ENCODE measurements around the gene GIMAP1. TPM values are rescaled to one million over a fixed set of nuclear protein-coding genes. Genes with fewer than 3 reads are reported as not detected.

Gene GIMAP1
- total and polyA plus RNA-seq, 2 of the 8 experiments (the other 6 are each of a cell fraction or from before 2014, with no cell fraction given) = not detected

DNA sequence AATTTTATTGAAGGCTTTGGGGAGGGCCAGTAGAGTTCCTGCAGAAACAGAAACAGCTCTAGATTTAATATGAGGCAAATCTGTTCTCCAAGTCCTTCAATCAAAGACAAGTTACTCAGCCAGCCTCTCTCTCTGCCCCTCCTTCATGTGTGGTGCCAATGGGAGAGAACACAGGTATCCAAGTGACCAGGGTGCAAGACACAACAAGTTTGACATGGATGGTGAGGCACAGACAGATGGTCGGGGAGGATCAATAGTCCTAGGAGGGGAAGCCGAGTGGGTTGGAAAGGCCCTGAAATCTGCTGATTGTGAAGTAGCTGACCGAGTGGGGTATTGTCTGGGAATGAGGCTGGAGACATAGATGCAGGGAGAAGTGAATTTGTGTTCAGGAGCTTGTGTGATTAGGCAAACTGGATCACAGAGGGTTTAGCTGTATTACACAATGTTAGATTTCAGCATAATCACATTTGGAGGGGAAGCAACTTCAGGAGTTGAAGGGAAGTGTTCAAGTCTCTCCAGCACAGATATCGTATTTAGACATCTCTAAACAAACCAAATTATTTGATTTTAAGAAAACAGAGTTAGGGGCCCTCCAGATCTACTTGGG, 1.5 kb downstream of the GIMAP1 start:
- Histone ChIP-seq H3K4me3 (ENCODE audit: extremely low read depth in 1 of 4, insufficient read depth in 2 of 4, low read depth in 3 of 4, low read length in 4 of 4) (no peak overlapping the region), H4K20me1 (replicated peaks in 1 of 2; ENCODE audit: control insufficient read depth in 1 of 2, insufficient read depth in 2 of 2, low read length in 2 of 2) (no peaks in the 10 kb centered on the region), H4K5ac (ENCODE audit: insufficient read length, low read depth, low read length) (no peak overlapping the region), H4K91ac (replicated peaks; ENCODE audit: insufficient read length, low read length) (no peak overlapping the region), H4K8ac (ENCODE audit: extremely low read depth, insufficient read depth, low read length) (no peak overlapping the region), H3K18ac (ENCODE audit: extremely low read depth, low read length) (no peak overlapping the region), H3K36me3 (ENCODE audit: control insufficient read depth in 2 of 4, insufficient read depth in 4 of 4, low read length in 3 of 4) (no peaks in the 10 kb centered on the region), H3K14ac (ENCODE audit: insufficient read length) (no peak overlapping the region), H3K27me3 (replicated peaks in 1 of 4; ENCODE audit: control insufficient read depth in 3 of 4, extremely low read depth in 1 of 4, insufficient read depth in 3 of 4, low read length in 3 of 4) (peaks cover 0 to 8% (median 5%) of the 10 kb centered on the region in 4 experiments; a peak in 5 of 7 replicates), H3K4ac (replicated peaks; ENCODE audit: insufficient read length, low read depth, low read length) (no peak overlapping the region), H3K79me1 (ENCODE audit: low read depth, low read length) (no peaks in the 10 kb centered on the region), H3K23me2 (ENCODE audit: low read depth, low read length) (no peaks in the 10 kb centered on the region), H3K27ac (ENCODE audit: low read depth, low read length) (no peak overlapping the region), H2AK5ac (ENCODE audit: low read depth, low read length) (no peak overlapping the region), H3K9ac (replicated peaks in 1 of 4; ENCODE audit: extremely low read depth in 1 of 4, low read depth in 3 of 4, low read length in 3 of 4) (no peak overlapping the region), H3K56ac (replicated peaks; ENCODE audit: insufficient read length, low read depth, low read length) (no peak overlapping the region), H2BK5ac (ENCODE audit: low read depth, low read length) (no peak overlapping the region), H3K23ac (ENCODE audit: insufficient read length) (no peak overlapping the region), H3K4me1 (replicated peaks in 1 of 4; ENCODE audit: control insufficient read depth in 3 of 4, insufficient read depth in 4 of 4, low read length in 3 of 4) (no peaks in the 10 kb centered on the region), H2BK20ac (ENCODE audit: low read length) (no peak overlapping the region), H3K79me2 (ENCODE audit: control insufficient read depth in 1 of 2, insufficient read depth in 2 of 2, low read length in 2 of 2) (no peaks in the 10 kb centered on the region), H2BK120ac (replicated peaks; ENCODE audit: low read depth, low read length) (no peak overlapping the region), H2BK15ac (ENCODE audit: low read length) (no peak overlapping the region), H3K4me2 (ENCODE audit: insufficient read depth in 1 of 2, low read depth in 2 of 2, low read length in 2 of 2) (no peak overlapping the region), H2AFZ (ENCODE audit: low read length) (no peak overlapping the region), H2BK12ac (ENCODE audit: low read depth, low read length) (no peak overlapping the region), H3K9me3 (ENCODE audit: insufficient read depth in 2 of 2, low read depth in 1 of 2, low read length in 1 of 2) (no peaks in the 10 kb centered on the region; a peak in 1 of 4 replicates)
- ChIA-PET CTCF (ENCODE audit: partially characterized antibody) (no interaction called here), POLR2A (ENCODE audit: partially characterized antibody) (no interaction called here)
- no peak for DNase-seq (ENCODE audit: low read depth in 1 of 2, low spot score in 2 of 2)
- WGBS, 2 experiments (ENCODE audit: extremely low coverage in 1 of 2, insufficient coverage in 1 of 2, insufficient read length in 1 of 2, insufficient replicate concordance in 2 of 2, low coverage in 1 of 2, low lambda C conversion rate in 2 of 2, missing lambda C conversion rate in 1 of 2) = 94% methylated on average over 4 of the region's 4 CpGs; no CpG with 5 or more reads in 1 of the 2 experiments
- FAIRE-seq = no peak
- TF ChIP-seq FOSL1 (IDR thresholded peaks at IDR 0.05; ENCODE audit: insufficient read depth, low read depth, low read length) (no peak), BACH1 (IDR thresholded peaks at IDR 0.05; ENCODE audit: low read length) (no peak), CREB1 (IDR thresholded peaks at IDR 0.05) (no peak), RNF2 (IDR thresholded peaks at IDR 0.05; ENCODE audit: borderline replicate concordance, low read depth, low read length, missing control alignments, poor library complexity, severe bottlenecking) (no peak), SP4 (IDR thresholded peaks at IDR 0.05; ENCODE audit: low read length) (no peak), NANOG (IDR thresholded peaks at IDR 0.05; ENCODE audit: insufficient read depth, low read depth, low read length, poor library complexity, severe bottlenecking) (no peak), ASH2L (IDR thresholded peaks at IDR 0.05; ENCODE audit: low read length) (no peak), SAP30 (IDR thresholded peaks at IDR 0.05; ENCODE audit: insufficient read depth, insufficient replicate concordance, low read length) (no peak), EP300 (IDR thresholded peaks at IDR 0.05; ENCODE audit: borderline replicate concordance in 1 of 2, low read depth in 2 of 2, low read length in 2 of 2) (no peak), RXRA (IDR thresholded peaks at IDR 0.05; ENCODE audit: insufficient read depth, low read depth, low read length) (no peak)

All from H1 (cell line).